Stimulated activated CD4-positive, alpha-beta T cell treated with anti-CD3 and anti-CD28 coated beads, TNF-alpha, amount 100 ng/mL, for 1 hour (primary cell): ENCODE results near the gene TRABD2B.
A peak's percentile ranks its signal among the peaks of the same experiment; 100 is the strongest.

Experiments used
- DNase-seq, 3 donors: peaks; one replicate each; pipeline ENCODE4 v3.0.0-alpha.2; 2020; ENCODE audit warnings: low read depth in 3 of 3, low spot score in 1 of 3

Gene TRABD2B

DNA sequence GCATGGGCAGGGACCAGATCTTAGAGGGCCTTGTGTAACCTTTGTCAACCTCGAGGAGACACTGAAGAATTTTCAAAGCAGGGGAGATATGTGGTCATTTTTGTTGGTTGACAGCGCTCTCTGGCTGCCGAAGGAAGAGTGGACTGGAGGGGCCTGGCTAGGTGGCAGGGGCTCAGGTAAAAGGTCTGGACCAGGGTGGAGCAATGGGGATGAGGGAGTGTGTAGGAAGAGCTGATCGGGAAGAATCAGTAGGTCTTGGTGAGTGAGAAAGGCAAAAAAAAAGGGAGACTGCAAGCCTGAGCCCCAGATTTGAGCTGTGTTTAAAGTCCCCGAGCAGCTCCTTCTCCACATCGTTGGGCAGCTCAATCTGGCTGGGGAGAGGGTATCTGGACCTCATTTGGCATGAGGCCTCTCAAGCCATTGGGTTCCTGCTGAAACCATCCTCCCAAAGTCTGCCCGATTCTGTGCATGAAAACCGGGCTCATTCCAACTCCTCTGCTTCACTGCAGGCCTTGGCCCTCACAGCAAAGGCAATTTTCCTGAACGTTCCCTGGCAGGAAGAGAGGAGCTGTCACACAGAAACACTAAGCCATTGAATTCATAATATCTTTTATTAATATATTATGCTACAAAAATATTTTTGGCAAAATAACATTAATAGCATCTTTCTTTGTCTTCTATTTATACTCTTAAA, 237.1 kb downstream of the TRABD2B start:
- DNase-seq: no peak

DNA sequence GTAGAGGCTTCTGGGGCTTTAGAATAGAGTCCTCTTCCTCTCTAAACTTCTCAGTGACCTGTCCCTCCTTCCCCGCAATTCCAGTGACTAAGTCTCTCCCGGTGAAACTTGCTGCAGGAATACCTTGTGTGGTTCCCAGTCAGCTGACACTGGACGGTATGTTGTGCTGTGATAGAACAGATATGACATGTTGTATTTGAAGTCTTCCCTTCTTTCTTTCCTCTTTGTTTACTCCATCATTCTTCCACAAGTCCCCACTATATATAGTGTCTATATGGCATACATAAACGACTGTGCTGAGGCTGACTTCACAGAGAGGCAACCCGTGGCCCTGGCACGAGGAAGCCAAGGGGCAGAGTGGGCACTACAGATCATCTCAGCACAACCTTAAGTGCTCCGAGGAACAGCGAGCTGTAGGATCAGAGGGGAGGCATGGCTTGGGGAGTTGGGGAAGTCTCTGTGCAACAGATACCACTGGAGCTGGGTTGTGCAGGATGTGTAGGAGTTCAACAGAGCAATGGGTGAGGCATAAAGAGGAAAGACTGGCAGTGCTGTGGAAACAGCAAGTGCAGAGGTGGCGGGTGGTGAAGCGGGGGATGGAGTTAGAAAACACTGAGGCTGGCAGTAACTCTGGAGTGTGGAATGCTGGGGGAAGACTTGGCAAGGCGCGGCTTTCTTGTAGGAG, 237.8 kb downstream of the TRABD2B start:
- no peak for DNase-seq

DNA sequence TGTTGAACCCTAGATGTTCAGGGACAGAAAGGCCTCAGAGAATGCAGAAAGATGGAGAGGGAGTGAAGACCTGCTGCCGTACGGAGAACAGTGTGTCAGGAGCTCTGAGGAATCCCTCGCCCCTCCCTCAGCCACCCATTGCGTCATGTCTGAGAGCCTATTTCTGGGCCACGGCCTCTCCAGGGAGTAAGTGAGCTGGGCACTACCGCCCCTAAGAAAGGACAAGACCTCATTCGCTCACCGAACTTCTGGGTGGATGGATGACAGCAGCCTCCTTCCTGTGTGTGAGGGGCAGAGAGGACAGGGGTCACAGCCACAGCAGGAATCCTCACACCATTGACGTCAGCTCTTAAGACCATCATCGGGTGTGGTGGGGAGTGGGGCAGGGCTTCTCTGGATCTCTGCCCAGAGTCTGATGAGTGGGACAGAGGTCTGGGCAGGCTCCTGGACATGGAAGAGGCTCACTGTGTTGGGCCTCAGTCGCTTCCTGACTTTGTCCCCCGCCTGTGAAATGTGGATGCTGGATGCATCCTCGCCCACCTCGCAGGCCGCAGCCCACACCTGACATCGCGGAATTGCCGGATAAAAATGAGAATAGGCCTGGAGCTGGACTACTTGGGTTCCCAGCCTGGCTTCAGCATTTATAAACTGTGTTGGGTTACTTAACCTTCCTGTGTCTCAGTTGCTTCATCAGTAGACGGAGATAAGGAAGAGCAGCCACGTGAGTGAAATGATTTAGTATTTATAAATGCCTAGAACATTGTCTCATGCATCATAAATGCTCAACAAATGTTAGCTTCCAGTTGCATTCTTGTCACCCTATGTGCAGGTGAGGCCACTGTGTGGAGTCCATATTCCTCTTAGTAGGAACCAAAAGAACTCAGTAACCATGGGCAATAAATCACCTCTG, 238.6 kb downstream of the TRABD2B start:
- DNase-seq: no peak

DNA sequence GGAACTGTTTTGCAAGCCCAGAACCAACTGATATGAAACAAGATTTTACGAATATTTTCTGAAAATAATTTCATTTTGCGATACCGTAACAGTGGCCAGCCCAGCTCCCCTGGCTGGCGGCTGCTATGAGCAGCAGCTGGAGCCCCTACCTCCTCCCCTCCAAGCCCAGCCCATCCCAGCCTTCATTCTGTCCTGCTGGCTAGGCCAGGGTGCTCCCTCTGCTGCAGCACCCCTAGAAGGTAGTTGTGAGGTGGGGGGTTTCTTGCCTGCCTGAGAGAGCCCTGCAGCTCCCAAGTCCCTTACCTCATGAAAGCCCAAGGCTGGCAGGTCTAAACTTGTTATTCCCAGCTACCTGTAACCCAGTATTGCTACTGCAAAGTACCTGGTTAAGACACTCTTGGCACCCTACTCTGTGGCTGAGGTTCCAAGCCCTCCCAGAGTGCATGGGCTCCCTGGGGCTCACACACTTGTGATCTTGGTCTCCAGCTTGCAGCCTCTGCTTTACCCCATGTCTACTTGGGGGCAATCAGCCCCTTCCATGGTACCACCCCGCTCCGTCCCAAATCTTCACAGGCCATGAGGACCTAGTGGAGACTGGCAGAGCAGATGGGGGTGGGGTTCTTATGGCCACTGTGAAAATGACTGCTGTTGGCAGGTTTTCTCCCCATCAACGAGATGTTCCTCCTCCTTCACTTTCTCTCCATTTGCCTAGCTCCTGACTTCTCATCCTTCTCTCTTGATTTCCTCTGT, 239.8 kb downstream of the TRABD2B start:
- DNase-seq: no peak

DNA sequence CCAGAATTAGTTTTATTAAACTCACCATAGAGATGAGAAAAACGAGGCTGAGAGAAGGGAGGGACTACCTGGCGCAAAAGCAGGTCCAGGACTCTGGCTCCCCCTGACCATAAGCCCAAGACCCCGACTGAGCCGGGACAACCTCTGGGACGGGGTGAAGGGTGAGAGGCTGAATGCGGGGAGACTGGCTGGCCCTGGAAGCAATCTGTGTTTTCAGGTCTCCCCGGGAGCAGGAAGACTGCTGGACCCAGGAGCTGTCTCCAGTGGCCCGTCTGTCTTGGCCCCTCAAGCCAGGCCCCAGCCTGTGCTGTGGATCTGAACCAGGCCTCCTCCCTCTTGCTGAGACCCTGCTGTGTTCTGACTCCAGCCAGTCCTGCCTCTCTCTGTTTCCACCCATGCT, 240.8 kb downstream of the TRABD2B start:
- DNase-seq: no peak

DNA sequence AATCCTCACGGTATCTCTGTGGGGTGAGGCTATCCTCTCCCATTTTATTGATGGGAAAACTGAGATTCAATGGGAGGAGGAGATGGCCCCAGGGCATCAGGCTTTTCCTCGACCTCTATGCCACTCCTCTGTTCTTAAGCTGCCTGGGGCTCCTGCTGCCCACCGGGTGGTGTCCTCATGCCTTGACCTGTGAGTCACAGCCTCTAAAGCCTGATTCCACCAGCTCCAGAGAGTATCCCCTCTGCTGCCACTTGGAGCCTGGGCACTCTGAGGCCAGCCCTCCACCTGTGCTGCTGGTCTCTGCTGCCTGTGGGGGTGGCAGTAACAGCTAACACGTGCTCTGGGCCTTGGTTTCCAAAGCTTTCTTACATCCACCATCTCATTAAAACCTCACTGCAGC, 241.2 kb downstream of the TRABD2B start:
- no peak for DNase-seq

DNA sequence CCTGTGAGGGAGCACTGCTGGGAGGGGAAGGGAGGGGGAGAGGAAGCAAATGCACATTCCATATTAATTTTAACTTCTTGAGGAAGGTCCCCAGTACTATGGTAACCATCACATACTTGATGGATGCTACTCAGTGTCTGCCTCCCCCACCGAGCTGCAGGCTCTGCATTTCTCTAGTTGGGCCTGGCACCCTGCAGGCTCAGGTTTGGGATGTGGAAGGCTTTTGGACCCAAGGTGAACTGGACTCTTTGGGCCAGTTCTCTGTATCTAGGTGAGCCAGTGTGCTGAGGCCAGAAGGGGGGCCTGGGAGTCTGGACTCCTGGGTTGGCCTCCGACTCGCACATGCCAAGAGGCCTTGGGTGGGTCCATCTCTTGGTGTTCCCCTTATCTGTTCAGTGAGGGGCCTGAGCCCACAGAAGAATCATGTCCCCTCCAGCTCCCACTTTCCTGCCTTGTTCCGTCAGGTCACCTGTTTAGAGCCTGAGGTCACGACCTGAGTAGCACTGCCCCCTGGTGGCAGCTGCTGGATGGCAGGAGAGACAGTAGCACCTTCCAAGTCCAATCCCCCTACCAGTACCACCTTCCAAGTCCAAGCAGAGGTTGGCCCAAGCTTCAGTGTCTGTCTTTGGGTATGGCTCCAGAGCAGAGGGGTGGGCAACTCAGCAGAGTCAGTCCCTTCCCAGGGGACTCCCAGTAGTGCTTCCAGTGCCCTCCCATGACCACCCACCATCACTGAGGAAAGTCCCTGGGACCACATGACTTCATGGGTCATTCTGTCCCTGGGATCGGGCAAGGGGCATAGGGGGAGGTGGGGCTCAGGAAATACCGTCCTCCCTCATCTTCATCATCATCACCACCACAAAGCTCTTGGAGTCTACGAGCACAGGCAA, 241.8 kb downstream of the TRABD2B start:
- peak in 1 of 3 donors; percentile 39 for DNase-seq

DNA sequence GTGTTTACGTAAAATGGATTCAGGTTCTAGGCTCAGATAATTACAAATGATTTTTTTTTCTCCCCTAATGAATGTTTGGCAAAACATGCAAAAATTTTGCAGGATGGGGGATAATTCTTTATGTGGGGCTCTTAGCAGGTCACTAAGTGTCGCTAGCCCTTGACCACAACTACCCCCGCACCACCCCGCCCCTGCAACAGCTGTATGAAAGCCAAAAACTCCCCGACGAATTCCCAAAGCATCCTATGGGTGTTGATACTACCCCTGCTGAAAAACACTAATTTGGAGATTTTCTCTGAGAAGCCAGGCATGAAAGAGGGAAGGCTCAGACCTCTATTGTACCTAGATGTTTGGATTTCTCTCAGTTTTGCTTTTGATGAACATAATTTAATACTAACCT, 243.0 kb downstream of the TRABD2B start:
- no peak for DNase-seq

DNA sequence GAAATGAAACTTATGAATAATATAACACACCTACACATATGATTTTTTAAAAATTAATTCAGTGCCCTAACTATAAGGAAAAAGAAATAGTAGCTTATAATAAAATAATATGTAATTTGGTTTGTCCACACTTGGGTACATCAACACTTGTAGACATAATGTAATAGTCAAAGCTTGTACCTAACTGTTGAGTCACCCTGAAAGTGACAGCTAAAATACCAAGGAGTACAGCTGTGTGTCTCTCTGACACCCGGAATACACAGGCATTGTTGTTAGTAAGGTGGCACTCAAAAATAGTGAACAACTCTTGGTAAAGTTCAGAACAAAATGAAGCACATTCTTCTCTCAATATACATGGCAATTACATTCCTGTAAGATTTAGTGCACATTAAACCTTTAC, 243.4 kb downstream of the TRABD2B start:
- no peak for DNase-seq

DNA sequence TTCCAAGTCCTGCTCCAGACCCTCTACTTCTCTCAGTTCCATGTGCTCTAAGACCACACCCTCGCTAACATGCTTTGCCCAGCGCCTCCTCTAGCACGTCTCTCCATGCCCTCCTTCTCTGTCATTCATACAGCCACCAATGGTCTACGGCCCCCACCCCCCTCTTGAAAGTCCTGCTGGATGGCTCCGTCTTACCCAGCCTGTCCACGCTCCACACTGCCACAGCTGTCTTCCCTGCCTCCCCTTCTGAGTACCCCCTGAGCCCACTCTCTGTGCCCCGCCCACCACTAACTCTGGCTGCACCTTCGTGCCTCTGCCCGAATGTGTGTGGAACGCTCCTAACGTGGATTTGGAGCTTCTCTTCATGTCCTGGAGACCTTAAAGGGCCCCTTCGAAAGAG, 244.6 kb downstream of the TRABD2B start:
- no peak for DNase-seq

DNA sequence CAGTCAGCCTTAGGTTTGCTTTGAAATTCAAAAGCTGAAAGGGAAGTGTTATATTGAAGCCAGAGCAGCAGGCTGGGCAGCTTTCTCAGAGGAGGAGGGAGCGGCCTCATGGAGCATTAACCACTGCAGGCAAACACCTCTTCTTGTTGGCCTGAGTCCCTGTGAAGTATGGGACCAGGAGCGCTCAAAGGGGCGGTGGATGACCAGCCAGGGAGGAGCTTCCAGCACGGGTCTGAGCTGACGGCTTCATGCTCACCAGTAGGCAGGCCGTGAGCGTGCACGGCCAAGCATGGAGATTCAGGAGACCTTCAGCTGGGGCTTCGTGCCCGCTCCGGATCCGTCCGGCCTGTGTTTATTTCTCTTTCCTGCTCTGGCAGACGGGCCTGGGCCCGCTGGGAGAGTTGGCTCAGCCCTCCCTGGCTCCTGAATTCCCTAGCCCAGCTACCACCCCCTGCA, 245.2 kb downstream of the TRABD2B start:
- no peak for DNase-seq

DNA sequence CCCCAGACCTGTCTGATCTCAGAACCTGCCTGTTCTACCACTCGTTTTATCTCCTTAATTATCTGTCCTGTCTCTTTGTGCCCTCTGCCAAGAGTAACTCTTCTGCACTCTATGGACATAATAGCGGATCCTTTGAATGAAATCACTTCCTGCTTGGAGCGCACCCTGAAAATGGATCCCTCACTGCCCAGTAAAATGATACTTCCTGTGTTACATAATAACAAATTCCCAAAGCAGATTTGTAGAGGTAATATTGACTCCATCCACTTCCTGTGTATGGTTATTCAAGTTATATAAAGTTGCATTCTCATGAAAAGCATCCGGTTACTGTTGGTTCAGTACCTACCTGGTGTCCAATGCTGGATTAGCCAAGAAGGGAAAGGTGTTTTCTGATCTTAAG, 246.0 kb downstream of the TRABD2B start:
- DNase-seq: no peak

DNA sequence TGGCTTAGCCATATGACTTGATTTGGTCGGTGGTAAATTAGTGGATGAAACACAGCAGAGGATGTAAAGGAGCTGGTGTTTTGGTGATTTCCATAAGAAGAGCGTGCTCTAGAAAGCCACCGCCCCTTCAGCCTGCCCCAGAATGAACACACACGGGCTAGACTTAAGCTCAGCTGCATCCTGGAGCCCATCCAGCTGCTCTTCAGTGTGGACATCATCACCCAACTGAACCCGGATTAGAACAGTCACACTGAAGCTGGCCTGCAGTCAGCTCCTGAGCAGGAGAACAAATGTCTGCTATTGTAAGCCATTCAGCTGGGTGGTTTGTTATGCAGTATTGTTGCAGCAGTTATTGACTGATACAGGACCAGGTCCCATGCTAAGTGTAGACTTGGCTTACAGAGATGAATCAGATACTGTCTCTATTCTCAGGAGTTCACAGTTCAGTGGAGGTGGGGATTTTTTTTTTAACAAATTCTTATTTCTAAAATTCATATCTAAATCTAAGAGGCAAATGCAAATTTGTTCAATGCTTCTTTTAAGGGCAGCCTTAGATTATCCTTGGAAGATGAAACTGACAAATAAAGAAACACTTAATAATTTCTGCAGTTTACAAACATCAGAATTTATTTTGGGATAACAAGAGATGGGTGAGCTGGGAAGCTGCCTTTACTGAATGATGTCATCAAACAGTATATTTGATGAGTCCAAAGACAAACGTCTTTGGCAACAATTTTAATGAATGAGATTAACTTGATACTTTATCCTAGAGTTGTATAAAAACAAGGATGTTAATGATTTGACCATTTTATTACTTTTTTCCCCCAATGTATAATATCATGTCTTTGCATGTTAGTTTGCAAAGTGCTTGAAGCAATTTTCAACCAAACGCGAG, 251.2 kb downstream of the TRABD2B start:
- DNase-seq: no peak

DNA sequence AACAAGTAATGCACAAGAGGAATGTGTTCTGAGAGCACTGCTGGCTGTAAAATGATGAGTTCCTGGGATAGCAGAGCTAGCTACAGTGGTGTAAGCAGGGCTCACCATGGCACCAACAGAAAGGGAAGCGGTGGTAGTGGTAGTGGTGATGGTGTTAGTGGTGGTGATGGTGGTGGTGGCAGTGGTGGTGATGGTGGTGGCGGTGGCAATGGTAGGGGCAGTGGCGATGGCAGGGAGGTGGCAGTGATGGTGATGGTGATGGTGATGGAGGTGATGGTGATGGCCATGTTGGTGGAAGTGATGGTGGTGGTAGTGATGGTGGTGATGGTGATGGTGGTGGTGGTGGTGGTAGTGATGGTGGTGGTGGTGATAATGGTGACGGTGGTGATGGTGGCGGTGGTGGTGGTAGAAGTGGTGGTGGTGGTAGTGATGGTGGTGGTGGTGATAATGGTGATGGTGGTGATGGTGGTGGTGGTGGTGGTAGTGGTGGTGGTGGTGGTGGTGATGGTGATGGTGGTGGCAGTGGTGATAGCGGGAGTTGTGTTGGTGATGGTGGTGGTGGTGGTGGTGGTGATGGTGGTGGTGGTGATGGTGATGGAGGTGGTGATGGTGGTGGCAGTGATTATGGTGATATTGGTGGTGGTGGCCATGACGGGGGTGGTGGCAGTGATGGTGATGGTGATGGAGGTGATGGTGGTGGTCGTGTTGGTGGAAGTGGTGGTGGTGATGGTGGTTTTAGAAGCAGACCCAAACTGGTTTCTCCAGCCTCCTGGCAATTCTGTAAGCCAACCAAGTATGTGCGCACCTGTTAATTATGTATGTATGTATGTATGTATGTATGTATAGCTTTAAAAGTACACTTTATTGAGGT, 254.1 kb downstream of the TRABD2B start:
- DNase-seq: no peak

DNA sequence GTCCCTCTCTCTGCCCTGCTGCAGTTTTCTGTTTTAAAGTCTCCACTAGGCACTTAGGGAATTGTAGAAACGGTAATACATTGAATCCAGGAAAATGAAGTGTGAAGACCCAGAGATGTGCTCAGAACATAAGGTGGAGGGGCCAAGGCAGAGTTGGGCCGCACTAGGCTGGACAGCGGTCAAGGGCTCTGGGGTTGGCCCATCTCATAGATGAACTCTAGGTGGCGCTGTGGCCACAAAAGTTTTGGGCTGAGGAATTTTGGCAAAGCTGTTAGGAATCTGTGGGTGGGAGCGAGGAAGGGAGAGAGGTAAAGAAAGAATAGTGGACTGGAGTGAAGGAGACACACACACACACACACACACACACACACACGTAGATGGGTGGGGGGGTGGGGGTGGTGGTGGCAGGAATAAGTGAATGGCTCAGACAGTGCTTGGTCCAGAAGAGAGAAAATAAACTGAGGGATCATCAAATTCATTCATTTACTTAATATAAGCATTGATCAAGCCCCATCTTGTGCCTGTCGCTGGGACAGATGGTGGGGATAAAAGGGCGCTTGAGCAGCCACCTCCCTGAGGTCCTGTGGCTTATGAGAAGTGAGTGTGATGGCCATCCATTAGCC, 258.5 kb downstream of the TRABD2B start:
- no peak for DNase-seq

DNA sequence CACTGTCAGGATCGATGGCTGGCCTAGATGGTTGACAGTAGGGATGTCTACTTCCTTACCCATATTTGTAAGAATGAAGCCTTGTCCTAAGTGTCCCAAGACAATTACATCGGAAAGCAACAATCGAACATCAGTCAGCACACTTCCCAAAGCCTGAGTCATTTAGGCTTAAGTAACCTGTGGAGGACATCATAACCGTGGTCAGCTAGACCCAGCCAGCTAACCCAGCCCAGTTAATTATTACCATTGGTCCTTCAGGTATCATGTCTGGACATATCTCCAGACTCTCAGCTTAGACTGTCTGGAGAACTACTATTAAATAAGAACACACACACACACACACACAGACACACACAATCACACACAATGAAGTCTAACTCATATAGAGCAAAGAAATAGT, 264.7 kb downstream of the TRABD2B start:
- DNase-seq: no peak

DNA sequence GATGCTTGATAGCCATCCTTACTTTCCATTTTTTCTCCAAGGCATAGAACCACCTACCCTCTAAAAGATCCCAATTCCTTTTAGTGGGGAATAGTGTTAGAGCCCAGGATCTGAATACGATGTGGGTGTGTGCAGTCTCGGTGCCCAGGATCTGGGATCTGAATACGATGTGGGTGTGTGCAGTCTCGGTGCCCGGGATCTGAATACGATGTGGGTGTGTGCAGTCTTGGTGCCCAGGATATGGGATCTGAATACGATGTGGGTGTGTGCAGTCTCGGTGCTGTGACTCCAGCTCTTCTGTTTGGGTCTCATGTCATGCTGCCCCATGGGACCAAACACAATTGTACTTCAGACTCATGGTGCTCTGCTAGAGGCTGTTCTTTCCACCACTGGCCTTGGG, 265.5 kb downstream of the TRABD2B start:
- no peak for DNase-seq

DNA sequence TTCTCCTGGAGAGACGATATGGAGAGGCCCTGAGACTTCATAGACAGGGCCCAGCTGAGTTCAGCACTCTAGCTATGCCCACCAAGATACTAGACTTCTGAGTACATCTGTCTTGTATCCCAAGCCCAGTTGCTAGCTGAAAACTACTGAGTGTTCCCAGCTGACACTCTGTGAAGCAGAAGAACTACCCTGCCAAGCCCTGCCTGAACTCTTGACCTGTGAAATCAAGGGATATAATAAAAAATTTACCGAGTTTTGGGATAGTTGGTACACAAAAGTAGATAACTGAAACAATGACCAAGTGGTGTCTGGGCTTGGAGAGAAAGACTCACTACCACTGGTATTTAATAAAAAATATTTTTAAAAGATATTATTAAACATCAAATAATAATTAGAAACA, 267.5 kb downstream of the TRABD2B start:
- DNase-seq: no peak
